Measurements from ENCODE around the gene NYAP1. TPM values are rescaled to one million over a fixed set of nuclear protein-coding genes. Genes with fewer than 3 reads are reported as not detected.
A peak's percentile ranks its signal among the peaks of the same experiment; 100 is the strongest.

The NYAP1 gene
- polyA plus RNA-seq, 2 donors = 0.32 to 1.3 TPM

DNA sequence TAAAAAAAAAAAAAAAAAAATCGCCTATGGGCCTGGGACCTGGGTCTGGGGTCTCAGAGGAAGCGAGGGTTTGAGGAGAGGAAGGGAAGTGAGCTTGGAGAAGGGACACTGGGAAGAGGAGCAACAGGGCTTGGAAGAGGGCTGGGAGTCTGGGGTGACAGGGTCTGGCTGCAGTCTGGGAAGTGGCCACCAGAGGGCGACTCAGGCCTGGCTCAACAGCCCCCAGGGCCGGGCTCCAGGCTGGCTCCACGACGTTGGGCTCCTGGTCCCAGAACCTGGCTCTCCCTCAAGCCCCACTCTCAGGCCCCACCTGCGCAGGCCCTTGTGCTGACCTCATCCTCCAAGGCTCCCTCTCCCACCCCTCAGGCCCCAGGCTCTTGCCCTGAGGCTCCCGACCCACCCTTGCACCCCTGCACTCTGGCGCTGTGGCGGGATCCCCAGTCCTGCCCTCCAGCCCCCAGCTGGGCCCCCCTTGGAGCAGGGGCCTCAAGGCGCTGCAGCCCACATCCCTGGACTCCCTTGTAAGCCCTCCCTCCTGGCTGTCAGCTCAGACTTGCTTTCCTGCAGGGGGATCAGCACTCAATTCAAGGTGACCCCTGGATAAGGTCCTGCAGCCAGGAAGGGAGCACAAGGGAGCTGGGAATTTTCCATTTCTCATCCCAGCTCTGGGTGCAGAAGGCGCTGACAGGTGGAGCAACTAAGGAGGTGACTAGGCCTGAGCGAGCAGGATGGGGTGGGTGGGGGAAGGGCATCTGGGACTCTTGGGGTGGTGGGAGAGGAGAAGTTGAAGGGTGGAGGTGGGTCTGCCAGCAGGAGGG lies 14.3 kb upstream of the NYAP1 start:
- peaks cover 3 to 16% of the 10 kb centered on the region in 2 donors for H3K4me1 ChIP-seq (ENCODE audit: control insufficient read depth in 2 of 2, insufficient read depth in 2 of 2, low read length in 1 of 2)
- H3K36me3 ChIP-seq (ENCODE audit: control insufficient read depth in 2 of 2, insufficient read depth in 2 of 2, low read length in 1 of 2) = peaks cover 0 to 22% of the 10 kb centered on the region in 2 donors
- H3K27ac ChIP-seq (ENCODE audit: low read depth in 2 of 2, low read length in 1 of 2) = peak overlapping the region in 1 of 2 donors; percentile 1
- H3K4me3 ChIP-seq (ENCODE audit: low read depth in 1 of 2, low read length in 2 of 2) = no peak overlapping the region
- WGBS, 2 donors = 34 to 36% methylated on average over 12 to 13 of the region's 13 CpGs
- no peaks in the 10 kb centered on the region for H3K27me3 ChIP-seq (ENCODE audit: control insufficient read depth in 1 of 2, insufficient read depth in 2 of 2, low read length in 2 of 2)
- no peaks in the 10 kb centered on the region for H3K9me3 ChIP-seq (ENCODE audit: control insufficient read depth in 2 of 2, insufficient read depth in 1 of 2, low read depth in 1 of 2, low read length in 1 of 2)

DNA sequence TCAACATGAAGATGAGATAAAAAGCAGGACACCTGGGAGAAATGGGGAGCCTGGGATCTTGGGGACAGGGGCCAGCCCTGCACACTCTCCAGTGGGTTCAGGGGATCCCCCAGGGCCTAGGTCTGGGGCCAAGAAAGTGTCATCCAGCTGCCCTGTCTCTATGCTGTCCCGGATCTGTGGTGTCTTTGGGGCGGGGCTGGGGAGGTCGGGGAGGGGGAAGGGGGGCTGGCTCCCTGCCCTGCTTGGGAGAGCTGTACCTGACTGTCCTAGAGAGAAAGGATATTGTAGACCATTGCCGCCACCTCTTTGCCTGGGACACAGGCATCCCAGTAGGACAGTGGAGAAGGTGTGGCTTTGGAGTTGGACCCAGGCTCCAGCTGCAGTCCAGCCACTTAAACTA lies 12.7 kb upstream of the NYAP1 start:
- H3K4me1 ChIP-seq (ENCODE audit: control insufficient read depth in 2 of 2, insufficient read depth in 2 of 2, low read length in 1 of 2) = peaks cover 9 to 21% of the 10 kb centered on the region in 2 donors
- no peaks in the 10 kb centered on the region for H3K27me3 ChIP-seq (ENCODE audit: control insufficient read depth in 1 of 2, insufficient read depth in 2 of 2, low read length in 2 of 2)
- WGBS, 2 donors = 49 to 52% methylated on average over 4 of the region's 4 CpGs
- no peak overlapping the region for H3K27ac ChIP-seq (ENCODE audit: low read depth in 2 of 2, low read length in 1 of 2)
- no peak overlapping the region for H3K4me3 ChIP-seq (ENCODE audit: low read depth in 1 of 2, low read length in 2 of 2)
- H3K36me3 ChIP-seq (ENCODE audit: control insufficient read depth in 2 of 2, insufficient read depth in 2 of 2, low read length in 1 of 2) = peaks cover 0 to 22% of the 10 kb centered on the region in 2 donors
- H3K9me3 ChIP-seq (ENCODE audit: control insufficient read depth in 2 of 2, insufficient read depth in 1 of 2, low read depth in 1 of 2, low read length in 1 of 2) = no peaks in the 10 kb centered on the region

GRCh38 chr7:100472121-100472851 lies 11.4 kb upstream of the NYAP1 start:
- WGBS, 2 donors = 50 to 63% methylated on average over 15 to 16 of the region's 16 CpGs
- peaks cover 14 to 31% of the 10 kb centered on the region in 2 donors for H3K4me1 ChIP-seq (ENCODE audit: control insufficient read depth in 2 of 2, insufficient read depth in 2 of 2, low read length in 1 of 2)
- no peaks in the 10 kb centered on the region for H3K9me3 ChIP-seq (ENCODE audit: control insufficient read depth in 2 of 2, insufficient read depth in 1 of 2, low read depth in 1 of 2, low read length in 1 of 2)
- H3K27me3 ChIP-seq (ENCODE audit: control insufficient read depth in 1 of 2, insufficient read depth in 2 of 2, low read length in 2 of 2) = no peaks in the 10 kb centered on the region
- peak overlapping the region; percentile 34 to 59 for H3K27ac ChIP-seq (ENCODE audit: low read depth in 2 of 2, low read length in 1 of 2)
- H3K4me3 ChIP-seq (ENCODE audit: low read depth in 1 of 2, low read length in 2 of 2) = no peak overlapping the region
- H3K36me3 ChIP-seq (ENCODE audit: control insufficient read depth in 2 of 2, insufficient read depth in 2 of 2, low read length in 1 of 2) = peaks cover 0 to 20% of the 10 kb centered on the region in 2 donors

- no peaks in the 10 kb centered on the region for H3K9me3 ChIP-seq (ENCODE audit: control insufficient read depth in 2 of 2, insufficient read depth in 1 of 2, low read depth in 1 of 2, low read length in 1 of 2)
- no peaks in the 10 kb centered on the region for H3K27me3 ChIP-seq (ENCODE audit: control insufficient read depth in 1 of 2, insufficient read depth in 2 of 2, low read length in 2 of 2)
- WGBS, 2 donors = 43 to 49% methylated on average over 14 of the region's 14 CpGs
- peak overlapping the region; percentile 28 to 59 for H3K27ac ChIP-seq (ENCODE audit: low read depth in 2 of 2, low read length in 1 of 2)
- no peak overlapping the region for H3K4me3 ChIP-seq (ENCODE audit: low read depth in 1 of 2, low read length in 2 of 2)
- H3K4me1 ChIP-seq (ENCODE audit: control insufficient read depth in 2 of 2, insufficient read depth in 2 of 2, low read length in 1 of 2) = peaks cover 14 to 33% of the 10 kb centered on the region in 2 donors
- peaks cover 0 to 19% of the 10 kb centered on the region in 2 donors for H3K36me3 ChIP-seq (ENCODE audit: control insufficient read depth in 2 of 2, insufficient read depth in 2 of 2, low read length in 1 of 2)
These were observed 10.8 kb upstream of the NYAP1 start for GRCh38 chr7:100472854-100473499.

DNA sequence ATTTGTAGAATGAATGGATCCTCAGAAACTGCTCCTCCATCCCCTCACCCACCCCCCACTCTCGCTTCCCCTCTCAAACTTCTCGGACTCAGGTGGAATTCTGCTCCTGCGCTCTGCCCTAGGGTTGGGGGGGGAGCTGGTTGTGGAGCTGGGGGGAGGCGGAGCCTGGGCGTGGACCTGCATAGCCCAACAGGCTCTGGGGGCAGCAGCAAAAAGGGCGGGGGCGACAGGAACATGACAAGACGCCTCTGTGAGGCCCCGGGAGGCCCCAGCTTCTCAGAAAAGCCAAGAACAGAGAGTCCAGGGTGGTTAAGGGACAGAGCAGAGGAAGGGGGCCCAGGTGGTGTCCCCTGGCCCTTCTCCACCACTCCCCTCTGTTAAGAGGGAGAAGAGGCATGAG lies 8.2 kb upstream of the NYAP1 start:
- Histone ChIP-seq H3K36me3 (ENCODE audit: control insufficient read depth in 2 of 2, insufficient read depth in 2 of 2, low read length in 1 of 2) (peaks cover 0 to 19% of the 10 kb centered on the region in 2 donors), H3K9me3 (ENCODE audit: control insufficient read depth in 2 of 2, insufficient read depth in 1 of 2, low read depth in 1 of 2, low read length in 1 of 2) (no peaks in the 10 kb centered on the region), H3K4me1 (ENCODE audit: control insufficient read depth in 2 of 2, insufficient read depth in 2 of 2, low read length in 1 of 2) (peaks cover 13 to 30% of the 10 kb centered on the region in 2 donors)

GRCh38 chr7:100476101-100476780 lies 7.5 kb upstream of the NYAP1 start:
- peak overlapping the region in 1 of 2 donors; percentile 43 for H3K27ac ChIP-seq (ENCODE audit: low read depth in 2 of 2, low read length in 1 of 2)
- WGBS, 2 donors = 18 to 22% methylated on average over 6 of the region's 6 CpGs
- peaks cover 0 to 16% of the 10 kb centered on the region in 2 donors for H3K36me3 ChIP-seq (ENCODE audit: control insufficient read depth in 2 of 2, insufficient read depth in 2 of 2, low read length in 1 of 2)
- peak overlapping the region; percentile 94 to 97 for H3K4me3 ChIP-seq (ENCODE audit: low read depth in 1 of 2, low read length in 2 of 2)
- peaks cover 13 to 28% of the 10 kb centered on the region in 2 donors for H3K4me1 ChIP-seq (ENCODE audit: control insufficient read depth in 2 of 2, insufficient read depth in 2 of 2, low read length in 1 of 2)
- H3K9me3 ChIP-seq (ENCODE audit: control insufficient read depth in 2 of 2, insufficient read depth in 1 of 2, low read depth in 1 of 2, low read length in 1 of 2) = no peaks in the 10 kb centered on the region
- H3K27me3 ChIP-seq (ENCODE audit: control insufficient read depth in 1 of 2, insufficient read depth in 2 of 2, low read length in 2 of 2) = no peaks in the 10 kb centered on the region

More for the DNA sequence above, 8.2 kb upstream of the NYAP1 start:
- WGBS, 2 donors = 40 to 44% methylated on average over 9 of the region's 9 CpGs
- Histone ChIP-seq H3K27me3 (ENCODE audit: control insufficient read depth in 1 of 2, insufficient read depth in 2 of 2, low read length in 2 of 2) (no peaks in the 10 kb centered on the region), H3K4me3 (ENCODE audit: low read depth in 1 of 2, low read length in 2 of 2) (peak overlapping the region in 1 of 2 donors; percentile 97), H3K27ac (ENCODE audit: low read depth in 2 of 2, low read length in 1 of 2) (peak overlapping the region in 1 of 2 donors; percentile 8)

GRCh38 chr7:100476903-100477870 lies 6.5 kb upstream of the NYAP1 start:
- no peaks in the 10 kb centered on the region for H3K27me3 ChIP-seq (ENCODE audit: control insufficient read depth in 1 of 2, insufficient read depth in 2 of 2, low read length in 2 of 2)
- H3K36me3 ChIP-seq (ENCODE audit: control insufficient read depth in 2 of 2, insufficient read depth in 2 of 2, low read length in 1 of 2) = peaks cover 0 to 13% of the 10 kb centered on the region in 2 donors
- peak overlapping the region; percentile 94 to 97 for H3K4me3 ChIP-seq (ENCODE audit: low read depth in 1 of 2, low read length in 2 of 2)
- H3K27ac ChIP-seq (ENCODE audit: low read depth in 2 of 2, low read length in 1 of 2) = peak overlapping the region; percentile 48 to 53
- H3K9me3 ChIP-seq (ENCODE audit: control insufficient read depth in 2 of 2, insufficient read depth in 1 of 2, low read depth in 1 of 2, low read length in 1 of 2) = no peaks in the 10 kb centered on the region
- H3K4me1 ChIP-seq (ENCODE audit: control insufficient read depth in 2 of 2, insufficient read depth in 2 of 2, low read length in 1 of 2) = peaks cover 13 to 24% of the 10 kb centered on the region in 2 donors
- 8 to 14% methylated on average over 25 to 30 of the region's 30 CpGs for WGBS, 2 donors

DNA sequence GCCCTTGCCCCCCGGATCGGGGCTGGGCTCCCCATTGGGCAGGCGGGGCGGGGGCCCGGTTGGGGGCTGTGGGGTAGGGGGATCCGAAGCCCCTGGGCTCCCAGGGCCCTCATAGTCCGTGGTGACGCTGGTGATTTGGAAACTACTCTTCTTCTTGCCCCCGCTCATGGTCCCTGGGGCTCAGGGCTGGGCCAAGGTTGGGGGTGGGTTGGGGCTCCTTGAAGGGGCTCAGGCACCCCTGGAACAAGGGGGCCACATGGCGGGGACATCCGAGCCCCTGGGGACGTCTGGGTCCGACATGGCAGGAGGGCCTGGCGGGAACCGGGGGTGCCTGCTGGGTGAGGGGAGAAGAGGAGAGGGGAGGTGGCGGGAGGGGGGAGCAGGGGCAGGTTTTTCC lies 5.9 kb upstream of the NYAP1 start:
- Histone ChIP-seq H3K27me3 (ENCODE audit: control insufficient read depth in 1 of 2, insufficient read depth in 2 of 2, low read length in 2 of 2) (no peaks in the 10 kb centered on the region), H3K9me3 (ENCODE audit: control insufficient read depth in 2 of 2, insufficient read depth in 1 of 2, low read depth in 1 of 2, low read length in 1 of 2) (no peaks in the 10 kb centered on the region), H3K36me3 (ENCODE audit: control insufficient read depth in 2 of 2, insufficient read depth in 2 of 2, low read length in 1 of 2) (peaks cover 0 to 13% of the 10 kb centered on the region in 2 donors), H3K27ac (ENCODE audit: low read depth in 2 of 2, low read length in 1 of 2) (peak overlapping the region; percentile 48 to 53), H3K4me3 (ENCODE audit: low read depth in 1 of 2, low read length in 2 of 2) (peak overlapping the region; percentile 94 to 97), H3K4me1 (ENCODE audit: control insufficient read depth in 2 of 2, insufficient read depth in 2 of 2, low read length in 1 of 2) (peaks cover 13 to 18% of the 10 kb centered on the region in 2 donors)
- 1% methylated on average over 15 to 16 of the region's 16 CpGs for WGBS, 2 donors

Data from esophagus (tissue), 2 donors.